ENCODE measurements around the gene IGSF6.

The IGSF6 gene

DNA sequence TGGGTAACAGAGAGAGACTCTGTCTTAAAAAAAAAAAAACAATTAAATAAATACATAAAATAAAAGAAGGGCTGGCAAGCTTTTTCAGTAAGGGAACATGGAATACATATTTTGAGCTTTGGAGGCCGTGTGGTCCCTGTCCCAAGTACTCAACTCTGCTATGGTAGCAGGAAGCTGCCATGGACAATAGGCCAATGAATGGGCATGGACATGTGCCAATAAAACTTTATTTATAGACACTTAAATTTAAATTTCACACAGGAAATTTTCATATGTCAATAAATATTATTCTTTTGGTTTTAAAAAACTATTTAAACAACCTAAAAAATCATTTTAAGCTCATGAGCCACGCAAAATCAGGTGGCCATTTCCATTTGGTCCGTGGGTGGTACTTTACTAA lies 15.2 kb upstream of the IGSF6 start:
- TF ChIP-seq, protein P1, sequence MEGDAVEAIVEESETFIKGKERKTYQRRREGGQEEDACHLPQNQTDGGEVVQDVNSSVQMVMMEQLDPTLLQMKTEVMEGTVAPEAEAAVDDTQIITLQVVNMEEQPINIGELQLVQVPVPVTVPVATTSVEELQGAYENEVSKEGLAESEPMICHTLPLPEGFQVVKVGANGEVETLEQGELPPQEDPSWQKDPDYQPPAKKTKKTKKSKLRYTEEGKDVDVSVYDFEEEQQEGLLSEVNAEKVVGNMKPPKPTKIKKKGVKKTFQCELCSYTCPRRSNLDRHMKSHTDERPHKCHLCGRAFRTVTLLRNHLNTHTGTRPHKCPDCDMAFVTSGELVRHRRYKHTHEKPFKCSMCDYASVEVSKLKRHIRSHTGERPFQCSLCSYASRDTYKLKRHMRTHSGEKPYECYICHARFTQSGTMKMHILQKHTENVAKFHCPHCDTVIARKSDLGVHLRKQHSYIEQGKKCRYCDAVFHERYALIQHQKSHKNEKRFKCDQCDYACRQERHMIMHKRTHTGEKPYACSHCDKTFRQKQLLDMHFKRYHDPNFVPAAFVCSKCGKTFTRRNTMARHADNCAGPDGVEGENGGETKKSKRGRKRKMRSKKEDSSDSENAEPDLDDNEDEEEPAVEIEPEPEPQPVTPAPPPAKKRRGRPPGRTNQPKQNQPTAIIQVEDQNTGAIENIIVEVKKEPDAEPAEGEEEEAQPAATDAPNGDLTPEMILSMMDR (IDR thresholded peaks at IDR 0.05; ENCODE audit: low read depth, low read length): no peak
- DNase-seq: no peak
- H3K27me3 ChIP-seq (ENCODE audit: insufficient read depth, low read depth, severe bottlenecking): no peaks in the 10 kb centered on the region
- no peak overlapping the region for H3K4me3 ChIP-seq (ENCODE audit: low read depth, low read length)
- H3K36me3 ChIP-seq: no peaks in the 10 kb centered on the region
- no peak overlapping the region for H3K27ac ChIP-seq
- no peaks in the 10 kb centered on the region for H3K9me3 ChIP-seq (ENCODE audit: severe bottlenecking)

DNA sequence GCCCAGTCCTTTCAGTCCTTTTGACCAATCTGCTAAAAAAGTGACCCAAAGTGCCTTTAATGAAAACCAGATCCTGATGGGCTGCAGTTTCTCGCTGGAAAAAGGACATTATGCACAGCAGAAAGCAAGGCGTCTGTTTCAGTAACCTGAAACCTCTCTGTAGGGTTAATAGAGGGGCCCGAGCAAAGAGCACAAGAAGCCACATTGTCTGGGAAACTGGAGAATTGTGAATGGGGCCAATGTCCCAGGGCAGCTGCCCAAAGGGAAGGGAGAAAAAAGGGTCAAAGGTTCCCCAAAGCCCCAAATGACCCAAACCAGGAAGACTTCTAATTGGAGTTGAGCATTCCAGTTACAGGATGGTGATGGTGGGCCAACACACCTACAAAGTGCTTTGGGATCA lies 14.4 kb upstream of the IGSF6 start:
- no peak for DNase-seq
- Histone ChIP-seq H3K27me3 (ENCODE audit: insufficient read depth, low read depth, severe bottlenecking) (no peaks in the 10 kb centered on the region), H3K27ac (no peak overlapping the region), H3K36me3 (no peaks in the 10 kb centered on the region), H3K9me3 (ENCODE audit: severe bottlenecking) (no peaks in the 10 kb centered on the region), H3K4me3 (ENCODE audit: low read depth, low read length) (no peak overlapping the region)
- TF ChIP-seq, protein P1 (IDR thresholded peaks at IDR 0.05; ENCODE audit: low read depth, low read length): no peak

DNA sequence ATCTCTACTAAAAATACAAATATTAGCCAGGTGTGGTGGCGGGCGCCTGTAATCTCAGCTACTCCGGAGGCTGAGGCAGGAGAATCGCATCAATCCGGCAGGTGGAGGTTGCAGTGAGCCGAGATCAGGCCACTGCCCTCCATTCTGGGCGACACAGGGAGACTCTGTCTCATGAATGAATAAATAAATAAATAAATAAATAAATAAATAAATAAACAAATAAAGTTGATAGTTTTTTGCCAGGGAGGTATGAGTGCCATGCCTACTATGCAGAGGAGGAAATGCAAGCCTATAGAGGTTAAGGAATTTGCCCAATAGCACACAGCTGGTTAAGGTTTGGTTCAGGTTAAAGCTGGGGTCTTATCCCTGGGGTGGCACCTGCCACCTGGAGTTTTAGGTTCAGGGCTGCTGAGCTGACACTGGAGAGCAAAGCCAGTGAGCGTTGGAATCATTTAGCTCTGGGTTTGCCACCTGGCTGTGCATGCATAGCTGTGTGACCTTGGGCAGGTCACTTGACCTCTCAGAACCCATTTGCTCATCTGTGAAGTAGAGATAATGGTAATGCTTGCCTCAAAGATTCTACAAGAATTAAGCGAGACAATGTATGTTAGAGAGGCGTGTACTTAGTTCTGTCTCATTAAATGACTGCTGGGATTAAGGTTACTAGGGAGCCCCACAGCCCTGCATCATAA lies 12.5 kb upstream of the IGSF6 start:
- Histone ChIP-seq H3K27me3 (ENCODE audit: insufficient read depth, low read depth, severe bottlenecking) (no peaks in the 10 kb centered on the region), H3K27ac (no peak overlapping the region), H3K36me3 (no peaks in the 10 kb centered on the region), H3K4me3 (ENCODE audit: low read depth, low read length) (no peak overlapping the region), H3K9me3 (ENCODE audit: severe bottlenecking) (no peaks in the 10 kb centered on the region)
- no peak for DNase-seq
- TF ChIP-seq, protein P1 (IDR thresholded peaks at IDR 0.05; ENCODE audit: low read depth, low read length): no peak

DNA sequence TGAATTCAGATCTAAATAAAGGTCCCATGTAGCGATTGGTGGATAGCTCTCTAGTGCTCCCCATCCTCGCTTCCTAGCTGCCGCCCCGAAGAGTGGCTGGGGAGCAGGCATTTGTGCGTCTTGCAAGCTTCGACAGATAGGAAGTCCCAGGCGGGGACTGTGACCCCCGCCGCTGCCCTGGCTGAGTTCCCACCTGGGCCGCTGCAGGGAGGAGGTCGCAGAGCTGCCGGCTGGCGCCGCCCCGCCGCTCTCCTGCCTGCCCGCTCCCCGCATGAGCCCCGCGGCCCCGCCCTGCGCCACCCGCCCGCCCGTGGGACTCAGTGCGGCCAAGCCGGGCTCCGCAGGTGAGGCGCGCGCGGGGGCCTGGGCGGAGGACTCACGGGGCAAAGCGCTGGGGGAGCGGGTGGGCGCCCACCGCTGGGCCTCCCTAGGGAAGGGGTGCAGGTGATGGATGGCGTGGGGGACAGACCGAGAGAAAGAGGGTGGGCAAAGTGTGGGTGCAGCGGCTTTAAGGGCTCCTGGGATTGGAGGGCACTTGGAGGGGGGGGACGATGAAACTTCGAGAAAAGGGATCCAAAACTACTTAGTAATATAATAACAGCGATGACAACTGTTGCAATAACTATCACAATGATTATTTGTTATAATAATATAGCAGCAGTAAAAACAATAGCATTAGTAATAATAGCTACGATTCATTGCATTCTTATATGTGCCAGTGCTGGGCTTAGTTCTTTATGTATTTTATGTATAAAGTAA lies 11.7 kb upstream of the IGSF6 start, which contains the start of gene OTOA:
Gene OTOA, plus strand, starts transcription at position 80 of the 759 bp plus-strand sequence. CDS start 14,547 bp downstream, outside the sequence.
- no peak for DNase-seq
- TF ChIP-seq, protein P1 (IDR thresholded peaks at IDR 0.05; ENCODE audit: low read depth, low read length): no peak
- H3K36me3 ChIP-seq: no peaks in the 10 kb centered on the region
- H3K27me3 ChIP-seq (ENCODE audit: insufficient read depth, low read depth, severe bottlenecking): no peaks in the 10 kb centered on the region
- no peak within 1 kb of the TSS for H3K27ac ChIP-seq
- no peak within 1 kb of the TSS for H3K4me3 ChIP-seq (ENCODE audit: low read depth, low read length)
- no peaks in the 10 kb centered on the region for H3K9me3 ChIP-seq (ENCODE audit: severe bottlenecking)

DNA sequence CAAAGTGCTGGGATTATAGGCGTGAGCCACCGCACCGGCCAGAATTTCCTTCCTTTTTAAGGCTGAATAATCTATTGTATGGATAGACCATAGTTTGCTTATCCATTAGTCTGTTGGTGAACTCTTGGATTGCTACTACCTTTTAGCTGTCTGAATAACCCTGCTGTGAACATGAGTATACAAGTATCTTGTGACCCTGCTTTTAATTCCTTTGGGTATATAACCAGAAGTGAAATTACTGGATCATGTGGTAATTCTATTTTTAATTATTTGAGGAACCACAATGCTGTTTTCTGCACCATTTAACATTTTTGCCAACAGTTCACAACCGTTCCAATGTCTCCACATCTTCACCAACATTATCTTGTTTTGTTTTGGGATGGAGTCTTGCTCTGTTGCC lies 6.7 kb upstream of the IGSF6 start:
- H3K9me3 ChIP-seq (ENCODE audit: severe bottlenecking): no peaks in the 10 kb centered on the region
- H3K27me3 ChIP-seq (ENCODE audit: insufficient read depth, low read depth, severe bottlenecking): no peaks in the 10 kb centered on the region
- DNase-seq: no peak
- no peak overlapping the region for H3K4me3 ChIP-seq (ENCODE audit: low read depth, low read length)
- H3K27ac ChIP-seq: no peak overlapping the region
- TF ChIP-seq, protein P1 (IDR thresholded peaks at IDR 0.05; ENCODE audit: low read depth, low read length): no peak
- H3K36me3 ChIP-seq: peaks cover 9% of the 10 kb centered on the region

Data from WERI-Rb-1 (cell line).